Endothelial cell of umbilical vein (primary cell): Measurements from ENCODE around the gene DPP9. TPM values are rescaled to one million over a fixed set of nuclear protein-coding genes. Genes with fewer than 3 reads are reported as not detected.

Experiments used
- BruUV-seq: library from RNA; stranded (reverse); fragments of 400-500 nt; replicated peaks from 2 replicates; lab custom pipeline; 2021; lab: Mats Ljungman, UMichigan
- CTCF ChIA-PET: fragments of 300-600, 350-600 bp; sonication (Branson Sonifier 250); formaldehyde crosslinking; loops from one replicate; lab custom pipeline; 2021; ENCODE audit warnings: antibody characterized with exemption, inconsistent platforms; lab: Charles Lee
- POLR2A ChIA-PET: fragments of 300-600, 350-600 bp; sonication (Branson Sonifier 250); formaldehyde crosslinking; loops from one replicate; lab custom pipeline; 2021; ENCODE audit warnings: antibody characterized with exemption, inconsistent platforms; lab: Charles Lee
- DNase-seq: peaks from one replicate; pipeline ENCODE4 v3.0.0-alpha.2; 2011; ENCODE audit warnings: low read depth, low spot score
- FAIRE-seq: peaks from 2 replicates; lab custom pipeline; 2011; peaks lifted over from hg19 to GRCh38; lab: Jason Lieb, UNC
- H2AFZ ChIP-seq: 2 replicates; pipeline ENCODE4 v1.6.0; 2012; ENCODE audit warnings: low read depth, low read length, control low read depth, inconsistent platforms
- H3K27ac ChIP-seq: 2 replicates; pipeline ENCODE4 v1.5.1; 2011; ENCODE audit warnings: low read depth, mild to moderate bottlenecking, control low read depth, low read length, moderate library complexity; ENCODE audit not compliant: insufficient read depth
- H3K27me3 ChIP-seq, 2 experiments: 2 replicates each; pipeline versions ENCODE4 v1.6.0 to v1.6.1; 2011; ENCODE audit warnings: low read length in 2 of 2, mixed read lengths in 1 of 2; ENCODE audit not compliant: control insufficient read depth in 2 of 2, insufficient read depth in 2 of 2
- H3K36me3 ChIP-seq, 2 experiments: 2 replicates in 1 of 2; 3 replicates in 1 of 2; pipeline ENCODE4 v1.5.1; 2011; ENCODE audit warnings: low read length in 2 of 2, mild to moderate bottlenecking in 1 of 2, moderate library complexity in 1 of 2; ENCODE audit not compliant: control insufficient read depth in 2 of 2, insufficient read depth in 2 of 2; ENCODE audit errors: extremely low read depth in 1 of 2
- H3K4me1 ChIP-seq: 3 replicates; pipeline ENCODE4 v1.5.1; 2011; ENCODE audit warnings: mild to moderate bottlenecking, low read length; ENCODE audit not compliant: control insufficient read depth, insufficient read depth; ENCODE audit errors: extremely low read depth
- H3K4me2 ChIP-seq: 2 replicates; pipeline ENCODE4 v1.6.1; 2011; ENCODE audit warnings: low read length, control low read depth, mixed read lengths; ENCODE audit not compliant: insufficient read depth
- H3K4me3 ChIP-seq, 3 experiments: fragments of 200-600 bp in 1 of 3; sonication (generic), shearing (Covaris generic) in 1 of 3; replicated peaks in 1 of 3; 2 replicates each; pipeline ENCODE4 v1.5.1; 2011 to 2016; ENCODE audit warnings: control low read depth in 3 of 3, low read length in 3 of 3, mild to moderate bottlenecking in 2 of 3, inconsistent platforms in 1 of 3, low read depth in 1 of 3, moderate library complexity in 1 of 3; ENCODE audit not compliant: insufficient read depth in 1 of 3
- H3K79me2 ChIP-seq: 2 replicates; pipeline ENCODE4 v1.6.0; 2012; ENCODE audit warnings: low read length, inconsistent platforms; ENCODE audit not compliant: control insufficient read depth, insufficient read depth
- H3K9ac ChIP-seq: replicated peaks from 2 replicates; pipeline ENCODE3; 2011; ENCODE audit warnings: low read length, control low read depth; ENCODE audit not compliant: insufficient read depth; ENCODE audit errors: extremely low read depth
- H3K9me1 ChIP-seq: replicated peaks from 3 replicates; pipeline ENCODE4 v1.6.0; 2011; ENCODE audit warnings: mild to moderate bottlenecking, low read length; ENCODE audit not compliant: control insufficient read depth, insufficient read depth; ENCODE audit errors: extremely low read depth
- H3K9me3 ChIP-seq: replicated peaks from 2 replicates; pipeline ENCODE4 v1.5.1; 2012; ENCODE audit warnings: low read length, inconsistent platforms; ENCODE audit not compliant: control insufficient read depth, insufficient read depth
- H4K20me1 ChIP-seq: replicated peaks from 2 replicates; pipeline ENCODE3; 2011; ENCODE audit warnings: mild to moderate bottlenecking, low read length; ENCODE audit not compliant: control insufficient read depth, insufficient read depth; ENCODE audit errors: extremely low read depth
- EZH2 ChIP-seq: IDR thresholded peaks from 2 replicates; pipeline ENCODE4 v1.6.1; 2012; ENCODE audit warnings: borderline replicate concordance, low read depth, mild to moderate bottlenecking, moderate library complexity, low read length, inconsistent platforms; ENCODE audit not compliant: severe bottlenecking
- FOS ChIP-seq: IDR thresholded peaks from 2 replicates; pipeline ENCODE4 v1.6.1; 2011; ENCODE audit warnings: mild to moderate bottlenecking, low read length, moderate library complexity, borderline replicate concordance; ENCODE audit not compliant: insufficient read depth
- GATA2 ChIP-seq: IDR thresholded peaks from 2 replicates; pipeline ENCODE4 v1.7.0; 2011; ENCODE audit warnings: low read depth, mild to moderate bottlenecking, moderate library complexity, mixed read lengths, low read length; ENCODE audit not compliant: insufficient read length, insufficient read depth
- JUN ChIP-seq: IDR thresholded peaks from 2 replicates; pipeline ENCODE4 v1.6.1; 2011; ENCODE audit warnings: borderline replicate concordance, low read depth; ENCODE audit not compliant: insufficient read length, insufficient read depth
- MYC ChIP-seq: IDR thresholded peaks from one replicate; pipeline ENCODE4 v1.6.1; 2011; ENCODE audit warnings: mild to moderate bottlenecking, low read depth, low read length
- POLR2A ChIP-seq: IDR thresholded peaks from 2 replicates; pipeline ENCODE4 v1.6.1; 2012; ENCODE audit warnings: low read depth, mild to moderate bottlenecking, control low read depth, low read length
- POLR2AphosphoS5 ChIP-seq: IDR thresholded peaks from 2 replicates; pipeline ENCODE4 v1.6.1; 2012; ENCODE audit warnings: low read depth, mild to moderate bottlenecking, control low read depth, low read length, moderate library complexity; ENCODE audit not compliant: insufficient read depth
- dilution Hi-C: fragments of 300-500 bp; cut with MboI; formaldehyde crosslinking; loops from one replicate; pipeline ENCODE4 v1.15.0; 2019; ENCODE audit warnings: low sequenced_read_pairs; ENCODE audit not compliant: extremely low pct_ligation_motif_present
- intact Hi-C: fragments of 100-400 bp; cut with micrococcal nuclease; formaldehyde crosslinking; loops from one replicate; pipeline ENCODE4 v1.10.0; 2022
- polyA plus RNA-seq, 4 experiments: library from polyadenylated mRNA; depleted of rRNA in 3 of 4; stranded (reverse) in 3 of 4; unstranded in 1 of 4; fragments of >200 nt; gene quantifications; 2 replicates each; pipeline versions ENCODE4 v1.2.1 to v1.2.3, GENCODE V29; 2011 to 2012; ENCODE audit warnings: missing spikeins in 1 of 4
- total RNA-seq: library from RNA; stranded (reverse); gene quantifications from 2 replicates; pipeline ENCODE4 v1.2.3, GENCODE V29; 2021
- TF ChIP-seq, protein P1 (sequence below): IDR thresholded peaks from 2 replicates; pipeline ENCODE4 v1.6.1; 2011; ENCODE audit not compliant: insufficient read depth, insufficient read length
- TF ChIP-seq, protein P2 (sequence below), 2 donors: IDR thresholded peaks; 1 replicate in 1 of 2; 2 replicates in 1 of 2; pipeline ENCODE4 v1.5.1; 2011; ENCODE audit warnings: low read length in 2 of 2, mild to moderate bottlenecking in 2 of 2, moderate library complexity in 2 of 2, control low read depth in 1 of 2, inconsistent platforms in 1 of 2, low read depth in 1 of 2; ENCODE audit not compliant: insufficient read depth in 1 of 2; ENCODE audit errors: extremely low read depth in 1 of 2

Gene DPP9
- total and polyA plus RNA-seq, 2 donors (not counting 3 experiments of a cell fraction or from before 2014, with no cell fraction given), result 31.5 to 98.0 TPM

DNA sequence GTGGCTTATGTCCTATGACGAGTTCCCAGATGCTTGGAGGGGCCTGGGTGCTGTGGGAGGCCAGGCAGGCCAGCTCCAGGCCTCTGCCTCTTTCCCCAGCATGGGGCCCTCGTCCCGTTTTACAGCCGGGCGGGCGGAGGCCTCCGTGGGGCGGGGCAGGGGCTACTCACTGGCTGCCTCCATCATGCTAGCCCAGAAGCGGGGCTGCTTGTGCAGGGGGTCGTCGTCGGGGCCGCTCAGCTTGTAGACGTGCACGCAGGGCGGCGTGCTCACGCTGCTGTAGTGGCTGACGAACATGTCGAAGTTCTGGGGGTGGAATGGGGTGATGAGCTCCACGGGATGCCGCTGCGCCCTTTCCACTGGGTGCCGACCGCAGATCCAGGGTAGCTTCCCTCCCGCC is 35.1 kb downstream of the DPP9 start:
- Histone ChIP-seq H3K4me1 (no peaks in the 10 kb centered on the region), H3K9me3 (no peaks in the 10 kb centered on the region), H4K20me1 (no peaks in the 10 kb centered on the region), H3K9ac (no peak overlapping the region), H3K4me3 (no peak overlapping the region), H3K36me3 (peaks cover 14 to 55% of the 10 kb centered on the region in 2 experiments), H3K9me1 (no peaks in the 10 kb centered on the region), H3K4me2 (no peak overlapping the region), H2AFZ (no peak overlapping the region), H3K27ac (no peak overlapping the region), H3K27me3 (no peaks in the 10 kb centered on the region), H3K79me2 (no peaks in the 10 kb centered on the region)
- TF ChIP-seq JUN, result no peak
- TF ChIP-seq EZH2, result no peak
- no peak for TF ChIP-seq GATA2
- no peak for TF ChIP-seq FOS
- no peak for TF ChIP-seq MYC
- no peak for TF ChIP-seq POLR2AphosphoS5
- TF ChIP-seq POLR2A, result no peak
- TF ChIP-seq, protein P1, sequence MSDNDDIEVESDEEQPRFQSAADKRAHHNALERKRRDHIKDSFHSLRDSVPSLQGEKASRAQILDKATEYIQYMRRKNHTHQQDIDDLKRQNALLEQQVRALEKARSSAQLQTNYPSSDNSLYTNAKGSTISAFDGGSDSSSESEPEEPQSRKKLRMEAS, result no peak
- TF ChIP-seq, protein P2, sequence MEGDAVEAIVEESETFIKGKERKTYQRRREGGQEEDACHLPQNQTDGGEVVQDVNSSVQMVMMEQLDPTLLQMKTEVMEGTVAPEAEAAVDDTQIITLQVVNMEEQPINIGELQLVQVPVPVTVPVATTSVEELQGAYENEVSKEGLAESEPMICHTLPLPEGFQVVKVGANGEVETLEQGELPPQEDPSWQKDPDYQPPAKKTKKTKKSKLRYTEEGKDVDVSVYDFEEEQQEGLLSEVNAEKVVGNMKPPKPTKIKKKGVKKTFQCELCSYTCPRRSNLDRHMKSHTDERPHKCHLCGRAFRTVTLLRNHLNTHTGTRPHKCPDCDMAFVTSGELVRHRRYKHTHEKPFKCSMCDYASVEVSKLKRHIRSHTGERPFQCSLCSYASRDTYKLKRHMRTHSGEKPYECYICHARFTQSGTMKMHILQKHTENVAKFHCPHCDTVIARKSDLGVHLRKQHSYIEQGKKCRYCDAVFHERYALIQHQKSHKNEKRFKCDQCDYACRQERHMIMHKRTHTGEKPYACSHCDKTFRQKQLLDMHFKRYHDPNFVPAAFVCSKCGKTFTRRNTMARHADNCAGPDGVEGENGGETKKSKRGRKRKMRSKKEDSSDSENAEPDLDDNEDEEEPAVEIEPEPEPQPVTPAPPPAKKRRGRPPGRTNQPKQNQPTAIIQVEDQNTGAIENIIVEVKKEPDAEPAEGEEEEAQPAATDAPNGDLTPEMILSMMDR (IDR thresholded peaks at IDR 0.05; ENCODE audit: extremely low read depth in 1 of 2, insufficient read depth in 1 of 2, low read depth in 1 of 2, low read length in 2 of 2), result no peak
- dilution Hi-C loops, result no loop called here
- ChIA-PET POLR2A (no interaction called here), CTCF (interaction anchor here (1.2 kb wide), 1 partner anchor 12 kb away, joined by 5 read pairs; no protein-coding TSS in a partner anchor)
- DNase-seq (no peak), FAIRE-seq (no peak)
- intact Hi-C loops, result no loop called here
- no TSS peak for BruUV-seq
